ENCODE data around the gene CCDC82.

Gene CCDC82

GRCh38 chr11:96390488-96390792 lies 728 bp upstream of the CCDC82 start:
- in situ Hi-C loops (cut with HindIII; ENCODE audit: low sequenced_read_pairs): loop anchor here (25.0 kb wide), 1 partner anchor 553 kb away; no protein-coding TSS in a partner anchor
- peak overlapping the region; percentile 89 for H3K4me3 ChIP-seq (ENCODE audit: low read depth, low read length)
- no peak for TF ChIP-seq CTCF (IDR thresholded peaks at IDR 0.05; ENCODE audit: low read depth, low read length)
- no peak for DNase-seq (ENCODE audit: low read depth, low spot score)

GRCh38 chr11:96388891-96389719 lies 607 bp downstream of the CCDC82 start:
- peak overlapping the region; percentile 89 for H3K4me3 ChIP-seq (ENCODE audit: low read depth, low read length)
- TF ChIP-seq CTCF (IDR thresholded peaks at IDR 0.05; ENCODE audit: low read depth, low read length): no peak
- DNase-seq (ENCODE audit: low read depth, low spot score): no peak
- in situ Hi-C loops (cut with HindIII; ENCODE audit: low sequenced_read_pairs): loop anchor here (25.0 kb wide), 1 partner anchor 552 kb away; no protein-coding TSS in a partner anchor

- DNase-seq (ENCODE audit: low read depth, low spot score): no peak
- in situ Hi-C loops (cut with HindIII; ENCODE audit: low sequenced_read_pairs): loop anchor here (25.0 kb wide), 1 partner anchor 548 kb away; no protein-coding TSS in a partner anchor
- no peak for TF ChIP-seq CTCF (IDR thresholded peaks at IDR 0.05; ENCODE audit: low read depth, low read length)
Measured at GRCh38 chr11:96385187-96385586, 4.5 kb downstream of the CCDC82 start.

GRCh38 chr11:96384156-96384555 lies 5.6 kb downstream of the CCDC82 start:
- no peak for DNase-seq (ENCODE audit: low read depth, low spot score)
- H3K4me3 ChIP-seq (ENCODE audit: low read depth, low read length): no peak overlapping the region
- TF ChIP-seq CTCF (IDR thresholded peaks at IDR 0.05; ENCODE audit: low read depth, low read length): no peak
- in situ Hi-C loops (cut with HindIII; ENCODE audit: low sequenced_read_pairs): loop anchor here (25.0 kb wide), 1 partner anchor 547 kb away; no protein-coding TSS in a partner anchor

More at GRCh38 chr11:96385187-96385586, 4.5 kb downstream of the CCDC82 start:
- no peak overlapping the region for H3K4me3 ChIP-seq (ENCODE audit: low read depth, low read length)

GRCh38 chr11:96376796-96377195 lies 12.9 kb downstream of the CCDC82 start:
- TF ChIP-seq CTCF (IDR thresholded peaks at IDR 0.05; ENCODE audit: low read depth, low read length): no peak
- no peak overlapping the region for H3K4me3 ChIP-seq (ENCODE audit: low read depth, low read length)
- in situ Hi-C loops (cut with HindIII; ENCODE audit: low sequenced_read_pairs): loop anchor here (25.0 kb wide), 1 partner anchor 539 kb away; no protein-coding TSS in a partner anchor
- no peak for DNase-seq (ENCODE audit: low read depth, low spot score)

GRCh38 chr11:96373826-96374225 lies 15.9 kb downstream of the CCDC82 start:
- TF ChIP-seq CTCF (IDR thresholded peaks at IDR 0.05; ENCODE audit: low read depth, low read length): no peak
- in situ Hi-C loops (cut with HindIII; ENCODE audit: low sequenced_read_pairs): no loop called here
- no peak overlapping the region for H3K4me3 ChIP-seq (ENCODE audit: low read depth, low read length)
- no peak for DNase-seq (ENCODE audit: low read depth, low spot score)

All from astrocyte of the spinal cord (primary cell).